SK-N-SH (cell line): Measurements from ENCODE around the gene TIAL1. TPM values are rescaled to one million over a fixed set of nuclear protein-coding genes. Genes with fewer than 3 reads are reported as not detected.

ENCODE experiments used
- CTCF ChIA-PET: fragments of 300-600, 350-600 bp; formaldehyde crosslinking; extraction: SDS; loops from one replicate; lab custom pipeline; 2021; lab: Yijun Ruan, JAX
- POLR2A ChIA-PET: fragments of 350-600 bp; sonication (Branson Sonifier 250); formaldehyde crosslinking; extraction: SDS; loops from one replicate; lab custom pipeline; 2020; ENCODE audit warnings: antibody characterized with exemption, inconsistent platforms; lab: Yijun Ruan, JAX
- DNase-seq: peaks from one replicate; pipeline ENCODE4 v3.0.0; 2012
- H2AFZ ChIP-seq: fragments of 200-600 bp; sonication (generic); 2 replicates; pipeline ENCODE4 v1.8.1; 2016; ENCODE audit warnings: antibody characterized with exemption, mild to moderate bottlenecking, low read depth
- H3F3A ChIP-seq: fragments of 200-600 bp; sonication (generic); replicated peaks from 2 replicates; pipeline ENCODE3; 2016; ENCODE audit warnings: antibody characterized with exemption, mild to moderate bottlenecking; ENCODE audit not compliant: insufficient read depth
- H3K27ac ChIP-seq, 2 experiments: fragments of 200-500 bp in 1 of 2; fragments of 200-600 bp in 1 of 2; sonication (Bioruptor generic) in 1 of 2; sonication (generic), shearing (Covaris generic) in 1 of 2; 2 replicates each; pipeline versions ENCODE4 v1.5.1 to v1.6.1; 2014 to 2016; ENCODE audit warnings: low read depth in 2 of 2, inconsistent platforms in 1 of 2, low read length in 1 of 2, mild to moderate bottlenecking in 1 of 2, mixed read lengths in 1 of 2
- H3K27me3 ChIP-seq: fragments of 200-600 bp; sonication (generic), shearing (Covaris generic); 2 replicates; pipeline ENCODE4 v1.6.1; 2016; ENCODE audit warnings: mixed run types; ENCODE audit not compliant: insufficient read depth
- H3K36me3 ChIP-seq, 2 experiments: fragments of 200-500 bp in 1 of 2; fragments of 200-600 bp in 1 of 2; sonication (Bioruptor generic) in 1 of 2; sonication (generic) in 1 of 2; replicated peaks in 1 of 2; 2 replicates each; pipeline versions ENCODE3 to v1.5.1; 2014 to 2016; ENCODE audit warnings: low read length in 1 of 2, mild to moderate bottlenecking in 1 of 2; ENCODE audit not compliant: insufficient read depth in 2 of 2, control insufficient read depth in 1 of 2
- H3K4me1 ChIP-seq, 2 experiments: fragments of 200-500 bp in 1 of 2; fragments of 200-600 bp in 1 of 2; sonication (Bioruptor generic) in 1 of 2; sonication (generic), shearing (Covaris generic) in 1 of 2; 2 replicates each; pipeline versions ENCODE4 v1.5.1 to v1.6.1; 2014 to 2016; ENCODE audit warnings: low read depth in 1 of 2, low read length in 1 of 2, mixed run types in 1 of 2; ENCODE audit not compliant: insufficient read depth in 2 of 2, control insufficient read depth in 1 of 2
- H3K4me2 ChIP-seq: fragments of 200-600 bp; sonication (generic), shearing (Covaris generic); 2 replicates; pipeline ENCODE4 v1.6.1; 2017; ENCODE audit warnings: mixed run types
- H3K4me3 ChIP-seq, 2 experiments: fragments of 200-500 bp in 1 of 2; fragments of 200-600 bp in 1 of 2; sonication (Bioruptor generic) in 1 of 2; sonication (generic), shearing (Covaris generic) in 1 of 2; 2 replicates each; pipeline versions ENCODE4 v1.5.1 to v1.8.1; 2014 to 2016; ENCODE audit warnings: low read depth in 2 of 2, inconsistent platforms in 1 of 2, low read length in 1 of 2, mild to moderate bottlenecking in 1 of 2, mixed read lengths in 1 of 2, moderate library complexity in 1 of 2
- H3K79me2 ChIP-seq: fragments of 200-600 bp; sonication (generic); 2 replicates; pipeline ENCODE4 v1.8.1; 2017; ENCODE audit warnings: mild to moderate bottlenecking; ENCODE audit not compliant: insufficient read depth
- H3K9ac ChIP-seq: fragments of 200-600 bp; sonication (generic); 2 replicates; pipeline ENCODE4 v1.6.1; 2017; ENCODE audit warnings: mixed run types
- H3K9me2 ChIP-seq: fragments of 200-600 bp; sonication (generic); 2 replicates; pipeline ENCODE4 v1.6.1; 2017; ENCODE audit warnings: mixed run types
- H3K9me3 ChIP-seq: fragments of 200-600 bp; sonication (generic); 2 replicates; pipeline ENCODE4 v1.6.1; 2017; ENCODE audit warnings: mixed run types, mild to moderate bottlenecking, moderate library complexity
- H4K20me1 ChIP-seq: fragments of 200-600 bp; sonication (generic); 2 replicates; pipeline ENCODE4 v1.6.1; 2017; ENCODE audit warnings: mild to moderate bottlenecking, mixed run types; ENCODE audit not compliant: insufficient read depth
- ELF1 ChIP-seq: IDR thresholded peaks from 2 replicates; pipeline ENCODE4 v1.4.0; 2012
- EZH2phosphoT487 ChIP-seq: fragments of 200-600 bp; sonication (generic); IDR thresholded peaks from 2 replicates; pipeline ENCODE4 v1.6.1; 2017; ENCODE audit warnings: low read depth, mixed run types, mild to moderate bottlenecking, antibody characterized with exemption, moderate library complexity, borderline replicate concordance
- FOXM1 ChIP-seq: IDR thresholded peaks from 2 replicates; pipeline ENCODE4 v1.4.0; 2012; ENCODE audit warnings: low read depth, mild to moderate bottlenecking
- GABPA ChIP-seq: IDR thresholded peaks from 2 replicates; pipeline ENCODE4 v1.4.0; 2012; ENCODE audit warnings: low read depth, mild to moderate bottlenecking
- GATA2 ChIP-seq: sonication (generic); formaldehyde crosslinking; IDR thresholded peaks from 2 replicates; pipeline ENCODE4 v1.5.0; 2020; ENCODE audit warnings: mild to moderate bottlenecking, missing genetic modification reagents
- JUND ChIP-seq: IDR thresholded peaks from 2 replicates; pipeline ENCODE4 v1.4.0; 2012
- NFIC ChIP-seq: IDR thresholded peaks from 2 replicates; pipeline ENCODE4 v1.4.0; 2012; ENCODE audit warnings: borderline replicate concordance
- RAD21 ChIP-seq: IDR thresholded peaks from 2 replicates; pipeline ENCODE4 v1.6.1; 2012; ENCODE audit warnings: mild to moderate bottlenecking, low read length
- SIN3A ChIP-seq: IDR thresholded peaks from 2 replicates; pipeline ENCODE4 v1.6.1; 2012; ENCODE audit warnings: low read depth, mild to moderate bottlenecking, low read length, moderate library complexity, borderline replicate concordance
- SMC3 ChIP-seq: IDR thresholded peaks from 2 replicates; pipeline ENCODE4 v1.6.1; 2012; ENCODE audit warnings: low read depth, low read length, improper control_type of control experiment
- TEAD4 ChIP-seq: IDR thresholded peaks from 2 replicates; pipeline ENCODE4 v1.4.0; 2012; ENCODE audit warnings: mild to moderate bottlenecking, borderline replicate concordance; ENCODE audit not compliant: insufficient read depth
- YY1 ChIP-seq: IDR thresholded peaks from 2 replicates; pipeline ENCODE4 v1.4.0; 2012; ENCODE audit warnings: low read depth, mild to moderate bottlenecking
- WGBS: methylation state at CpG from one replicate; pipeline ENCODE4 v1.1.6; 2017; ENCODE audit warnings: low lambda C conversion rate; 5-methylcytosine and 5-hydroxymethylcytosine counted together
- polyA plus RNA-seq, 3 experiments: library from polyadenylated mRNA; depleted of rRNA; stranded (reverse); fragments of >200 nt; gene quantifications; 2 replicates each; pipeline ENCODE4 v1.2.3, GENCODE V29; 2012
- TF ChIP-seq, protein P1 (sequence below): fragments of 200-600 bp; sonication (generic); IDR thresholded peaks from 2 replicates; pipeline ENCODE4 v1.6.1; 2017; ENCODE audit warnings: antibody characterized with exemption, mild to moderate bottlenecking, moderate library complexity
- TF ChIP-seq, protein P2 (sequence below): IDR thresholded peaks from 2 replicates; pipeline ENCODE4; 2012
- TF ChIP-seq, protein P3 (sequence below): fragments of 150-350 bp; IDR thresholded peaks from 2 replicates; pipeline ENCODE4 v1.6.1; 2017; ENCODE audit warnings: antibody characterized with exemption, low read length, low read depth, borderline replicate concordance
- TF ChIP-seq, protein P4 (sequence below): IDR thresholded peaks from 2 replicates; pipeline ENCODE4 v1.4.0; 2012; ENCODE audit warnings: low read depth, borderline replicate concordance
- TF ChIP-seq, protein P5 (sequence below): IDR thresholded peaks from 2 replicates; pipeline ENCODE4 v1.4.0; 2012; ENCODE audit warnings: low read depth, borderline replicate concordance

The TIAL1 gene
- polyA plus RNA-seq, 1 of the 3 experiments (the other 2 are of a cell fraction) = 58.0 TPM

DNA sequence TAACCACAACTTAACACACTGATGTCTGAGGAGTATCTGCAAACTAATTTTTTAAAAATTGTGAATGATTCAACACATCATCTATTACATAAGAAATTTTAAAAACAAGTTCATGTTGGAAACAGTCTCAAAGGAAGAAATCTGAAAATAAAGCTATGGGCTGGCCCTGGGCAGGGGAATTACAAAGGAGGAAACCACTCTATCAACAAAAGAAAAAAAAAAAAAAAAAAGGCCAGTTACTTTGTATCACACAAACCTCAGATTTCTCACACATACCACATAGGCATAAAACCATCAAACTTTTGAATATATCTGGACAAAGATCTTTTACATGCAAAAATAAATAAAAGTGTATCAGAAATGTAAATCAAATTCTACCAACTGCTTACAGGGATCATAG, 20.8 kb downstream of the TIAL1 start:
- Histone ChIP-seq H3K79me2 (peaks cover 25% of the 10 kb centered on the region), H3K9ac (no peak overlapping the region), H3K36me3 (peaks cover 72 to 81% of the 10 kb centered on the region in 2 experiments), H3K27ac (no peak overlapping the region), H3K4me2 (no peak overlapping the region), H3K9me2 (no peaks in the 10 kb centered on the region), H2AFZ (no peak overlapping the region), H3K9me3 (no peaks in the 10 kb centered on the region), H3K4me1 (no peaks in the 10 kb centered on the region; a peak in 2 of 4 replicates), H4K20me1 (peaks cover 1% of the 10 kb centered on the region; the same call in 1 of the 2 replicates), H3K4me3 (no peak overlapping the region), H3K27me3 (no peaks in the 10 kb centered on the region), H3F3A (peaks cover 34% of the 10 kb centered on the region)
- ChIA-PET CTCF (interaction anchor here (1.4 to 1.6 kb wide), 2 partner anchors 14 to 284 kb away, joined by 4 read pairs; no protein-coding TSS in a partner anchor), POLR2A (no interaction called here)
- no peak for DNase-seq
- TF ChIP-seq FOXM1 = no peak
- no peak for TF ChIP-seq TEAD4
- TF ChIP-seq, protein P1, sequence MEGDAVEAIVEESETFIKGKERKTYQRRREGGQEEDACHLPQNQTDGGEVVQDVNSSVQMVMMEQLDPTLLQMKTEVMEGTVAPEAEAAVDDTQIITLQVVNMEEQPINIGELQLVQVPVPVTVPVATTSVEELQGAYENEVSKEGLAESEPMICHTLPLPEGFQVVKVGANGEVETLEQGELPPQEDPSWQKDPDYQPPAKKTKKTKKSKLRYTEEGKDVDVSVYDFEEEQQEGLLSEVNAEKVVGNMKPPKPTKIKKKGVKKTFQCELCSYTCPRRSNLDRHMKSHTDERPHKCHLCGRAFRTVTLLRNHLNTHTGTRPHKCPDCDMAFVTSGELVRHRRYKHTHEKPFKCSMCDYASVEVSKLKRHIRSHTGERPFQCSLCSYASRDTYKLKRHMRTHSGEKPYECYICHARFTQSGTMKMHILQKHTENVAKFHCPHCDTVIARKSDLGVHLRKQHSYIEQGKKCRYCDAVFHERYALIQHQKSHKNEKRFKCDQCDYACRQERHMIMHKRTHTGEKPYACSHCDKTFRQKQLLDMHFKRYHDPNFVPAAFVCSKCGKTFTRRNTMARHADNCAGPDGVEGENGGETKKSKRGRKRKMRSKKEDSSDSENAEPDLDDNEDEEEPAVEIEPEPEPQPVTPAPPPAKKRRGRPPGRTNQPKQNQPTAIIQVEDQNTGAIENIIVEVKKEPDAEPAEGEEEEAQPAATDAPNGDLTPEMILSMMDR = no peak
- TF ChIP-seq RAD21 = no peak
- TF ChIP-seq, protein P2, sequence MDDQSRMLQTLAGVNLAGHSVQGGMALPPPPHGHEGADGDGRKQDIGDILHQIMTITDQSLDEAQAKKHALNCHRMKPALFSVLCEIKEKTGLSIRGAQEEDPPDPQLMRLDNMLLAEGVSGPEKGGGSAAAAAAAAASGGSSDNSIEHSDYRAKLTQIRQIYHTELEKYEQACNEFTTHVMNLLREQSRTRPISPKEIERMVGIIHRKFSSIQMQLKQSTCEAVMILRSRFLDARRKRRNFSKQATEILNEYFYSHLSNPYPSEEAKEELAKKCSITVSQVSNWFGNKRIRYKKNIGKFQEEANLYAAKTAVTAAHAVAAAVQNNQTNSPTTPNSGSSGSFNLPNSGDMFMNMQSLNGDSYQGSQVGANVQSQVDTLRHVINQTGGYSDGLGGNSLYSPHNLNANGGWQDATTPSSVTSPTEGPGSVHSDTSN = no peak
- no peak for TF ChIP-seq YY1

DNA sequence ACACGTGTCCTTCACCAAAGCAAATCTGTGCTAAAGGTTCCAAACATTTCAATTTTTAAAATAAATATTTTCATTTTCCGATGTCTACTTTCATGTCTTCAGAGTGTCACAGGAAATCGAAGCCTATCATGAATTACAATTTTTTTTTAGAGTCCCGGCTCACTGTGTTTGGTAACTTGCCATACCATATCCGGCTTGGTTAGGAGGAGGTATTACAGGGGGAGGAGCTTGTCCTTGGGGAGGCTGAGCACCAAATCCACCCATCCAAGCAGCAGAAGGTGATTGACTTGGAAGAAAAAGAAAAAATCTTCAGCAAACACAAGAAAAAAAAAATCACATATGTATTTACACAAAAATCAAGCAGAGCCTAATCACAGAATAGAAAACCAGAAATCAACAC, 21.3 kb downstream of the TIAL1 start:
- Histone ChIP-seq H4K20me1 (no peaks in the 10 kb centered on the region), H3K9ac (no peak overlapping the region), H3K4me1 (no peaks in the 10 kb centered on the region), H3F3A (peaks cover 34% of the 10 kb centered on the region), H3K27ac (no peak overlapping the region), H3K9me2 (no peaks in the 10 kb centered on the region), H3K4me3 (no peak overlapping the region), H3K36me3 (peaks cover 67 to 78% of the 10 kb centered on the region in 2 experiments), H3K4me2 (no peak overlapping the region), H2AFZ (no peak overlapping the region), H3K27me3 (no peaks in the 10 kb centered on the region), H3K9me3 (no peaks in the 10 kb centered on the region), H3K79me2 (peaks cover 25% of the 10 kb centered on the region)
- 85% methylated on average over 5 of the region's 5 CpGs for WGBS
- ChIA-PET POLR2A (no interaction called here), CTCF (interaction anchor here (1.4 kb wide), 1 partner anchor 14 kb away, joined by 4 read pairs; no protein-coding TSS in a partner anchor)
- DNase-seq = no peak
- TF ChIP-seq, protein P3, sequence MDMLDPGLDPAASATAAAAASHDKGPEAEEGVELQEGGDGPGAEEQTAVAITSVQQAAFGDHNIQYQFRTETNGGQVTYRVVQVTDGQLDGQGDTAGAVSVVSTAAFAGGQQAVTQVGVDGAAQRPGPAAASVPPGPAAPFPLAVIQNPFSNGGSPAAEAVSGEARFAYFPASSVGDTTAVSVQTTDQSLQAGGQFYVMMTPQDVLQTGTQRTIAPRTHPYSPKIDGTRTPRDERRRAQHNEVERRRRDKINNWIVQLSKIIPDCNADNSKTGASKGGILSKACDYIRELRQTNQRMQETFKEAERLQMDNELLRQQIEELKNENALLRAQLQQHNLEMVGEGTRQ = no peak
- TF ChIP-seq, protein P4, sequence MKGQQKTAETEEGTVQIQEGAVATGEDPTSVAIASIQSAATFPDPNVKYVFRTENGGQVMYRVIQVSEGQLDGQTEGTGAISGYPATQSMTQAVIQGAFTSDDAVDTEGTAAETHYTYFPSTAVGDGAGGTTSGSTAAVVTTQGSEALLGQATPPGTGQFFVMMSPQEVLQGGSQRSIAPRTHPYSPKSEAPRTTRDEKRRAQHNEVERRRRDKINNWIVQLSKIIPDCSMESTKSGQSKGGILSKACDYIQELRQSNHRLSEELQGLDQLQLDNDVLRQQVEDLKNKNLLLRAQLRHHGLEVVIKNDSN = no peak
- TF ChIP-seq EZH2phosphoT487 (no peak), NFIC (no peak), ELF1 (no peak), SIN3A (no peak), JUND (no peak), RAD21 (no peak), GATA2 (CRISPR knock-in tag) (no peak), YY1 (no peak), GABPA (no peak), SMC3 (no peak)
- TF ChIP-seq, protein P5, sequence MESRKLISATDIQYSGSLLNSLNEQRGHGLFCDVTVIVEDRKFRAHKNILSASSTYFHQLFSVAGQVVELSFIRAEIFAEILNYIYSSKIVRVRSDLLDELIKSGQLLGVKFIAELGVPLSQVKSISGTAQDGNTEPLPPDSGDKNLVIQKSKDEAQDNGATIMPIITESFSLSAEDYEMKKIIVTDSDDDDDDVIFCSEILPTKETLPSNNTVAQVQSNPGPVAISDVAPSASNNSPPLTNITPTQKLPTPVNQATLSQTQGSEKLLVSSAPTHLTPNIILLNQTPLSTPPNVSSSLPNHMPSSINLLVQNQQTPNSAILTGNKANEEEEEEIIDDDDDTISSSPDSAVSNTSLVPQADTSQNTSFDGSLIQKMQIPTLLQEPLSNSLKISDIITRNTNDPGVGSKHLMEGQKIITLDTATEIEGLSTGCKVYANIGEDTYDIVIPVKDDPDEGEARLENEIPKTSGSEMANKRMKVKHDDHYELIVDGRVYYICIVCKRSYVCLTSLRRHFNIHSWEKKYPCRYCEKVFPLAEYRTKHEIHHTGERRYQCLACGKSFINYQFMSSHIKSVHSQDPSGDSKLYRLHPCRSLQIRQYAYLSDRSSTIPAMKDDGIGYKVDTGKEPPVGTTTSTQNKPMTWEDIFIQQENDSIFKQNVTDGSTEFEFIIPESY = no peak
- TF ChIP-seq, protein P2 = no peak
- TF ChIP-seq, protein P1 = no peak
